HG02588 (cell line): Measurements from ENCODE around the gene LAMB4.

ENCODE experiments used
- ATAC-seq: cut with Tn5 transposase; IDR thresholded peaks from one replicate; pipeline ENCODE4 v1.9.1; 2021; ENCODE audit warnings: mild to moderate bottlenecking, moderate library complexity; ENCODE audit not compliant: unreplicated experiment

Gene LAMB4

DNA sequence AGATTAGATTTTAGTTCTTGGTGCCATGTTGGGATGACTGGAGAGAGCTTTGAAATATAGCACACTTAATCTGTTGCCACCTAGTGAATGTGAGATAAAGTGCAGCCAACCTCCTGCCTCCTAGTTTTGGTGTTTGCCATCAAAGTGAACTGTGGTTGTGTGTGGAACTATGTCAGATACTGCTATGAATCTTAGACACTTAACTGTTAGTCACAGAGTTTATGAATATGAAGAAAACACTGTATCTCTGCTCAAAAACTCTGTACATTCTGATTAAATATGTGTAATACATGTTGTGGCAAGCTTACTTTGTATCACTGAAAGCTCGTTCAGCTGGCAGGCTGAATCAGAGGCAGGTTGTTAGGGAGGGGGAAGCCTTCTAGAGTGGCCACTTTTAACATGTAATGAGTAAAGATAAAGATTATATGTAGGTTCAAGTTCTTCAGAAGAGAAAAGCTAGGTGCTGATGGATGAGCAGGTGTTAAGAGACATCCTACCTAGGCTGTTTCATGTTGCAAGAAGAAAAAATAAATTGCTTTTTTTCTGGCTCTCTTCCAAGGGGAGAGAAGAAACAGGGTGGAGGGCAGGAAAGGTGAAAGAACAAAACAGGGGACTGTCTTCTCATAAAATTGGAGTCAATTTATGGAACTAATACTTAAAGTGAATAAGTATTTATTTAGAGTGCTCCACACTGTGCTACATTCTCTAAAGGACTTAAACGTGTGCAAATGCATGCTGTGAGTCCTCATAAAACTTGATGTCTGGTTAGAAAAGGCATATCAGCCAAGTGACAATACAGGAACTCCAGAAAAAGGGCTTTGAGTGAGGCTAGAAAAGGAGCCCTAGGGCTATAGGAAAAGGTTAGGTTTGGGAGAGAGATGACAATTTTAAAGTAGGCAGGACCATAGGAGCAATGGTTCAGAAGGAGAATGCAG is 113.1 kb downstream of the LAMB4 start:
- ATAC-seq = no peak

DNA sequence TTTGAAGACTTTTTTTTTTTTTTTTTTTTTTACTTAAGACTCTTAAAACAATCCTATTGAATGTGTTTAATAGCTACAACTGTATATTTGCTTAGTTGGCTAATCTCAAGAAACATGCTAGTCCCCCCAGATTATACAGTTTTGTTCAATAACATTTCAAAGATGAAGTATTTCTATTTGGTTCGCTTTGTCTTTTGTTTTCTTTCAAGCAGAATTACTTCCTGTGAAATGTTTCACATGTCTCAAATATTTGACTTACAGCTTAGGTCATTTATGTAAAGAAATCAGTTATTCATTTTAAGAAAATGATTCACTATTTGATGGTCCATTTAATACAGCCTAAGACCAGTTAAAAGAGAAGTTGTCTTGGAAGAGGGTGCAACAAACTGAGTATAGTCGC is 114.4 kb downstream of the LAMB4 start:
- ATAC-seq = no peak

DNA sequence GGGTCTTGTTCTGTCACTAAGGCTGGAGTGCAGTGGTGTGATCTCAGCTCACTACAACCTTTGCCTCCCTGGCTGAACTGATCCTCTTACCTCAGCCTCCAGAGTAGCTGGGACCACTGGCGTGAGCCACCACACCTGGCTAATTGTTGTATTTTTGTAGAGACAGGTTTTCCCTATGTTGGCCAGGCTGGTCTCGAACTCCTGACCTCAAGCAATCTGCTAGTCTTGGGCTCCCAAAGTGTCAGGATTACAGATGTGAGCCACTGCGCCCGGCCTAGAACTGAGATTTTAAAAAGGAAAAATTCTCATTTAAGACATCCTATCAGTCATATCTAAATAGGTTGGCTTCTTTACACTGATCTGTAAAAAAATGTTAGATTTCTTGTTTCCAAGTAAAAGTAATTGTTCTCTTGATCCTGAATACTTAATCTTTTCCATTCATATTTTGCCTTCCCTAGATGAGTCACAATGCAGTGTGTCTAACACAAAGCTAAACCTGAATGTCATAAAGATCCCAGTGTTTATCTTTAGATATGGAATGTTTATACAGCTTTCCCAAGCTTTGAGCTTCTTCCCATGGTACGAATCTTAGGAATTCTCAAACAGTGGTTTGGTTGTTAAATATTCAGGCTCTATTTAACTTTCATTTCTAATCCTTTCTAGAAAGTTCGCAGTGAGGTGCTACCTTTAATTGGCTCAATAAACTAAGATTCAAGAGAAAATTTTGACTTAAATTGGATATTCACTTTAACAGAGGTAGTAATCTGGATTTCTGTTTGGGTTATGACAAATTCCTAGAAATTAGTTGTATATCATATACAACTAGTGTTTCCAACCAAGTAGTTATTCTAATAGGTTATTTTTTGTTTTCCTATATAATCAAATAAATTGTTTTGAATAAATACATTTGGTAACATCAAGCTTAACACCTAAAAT is 115.1 kb downstream of the LAMB4 start:
- no peak for ATAC-seq

DNA sequence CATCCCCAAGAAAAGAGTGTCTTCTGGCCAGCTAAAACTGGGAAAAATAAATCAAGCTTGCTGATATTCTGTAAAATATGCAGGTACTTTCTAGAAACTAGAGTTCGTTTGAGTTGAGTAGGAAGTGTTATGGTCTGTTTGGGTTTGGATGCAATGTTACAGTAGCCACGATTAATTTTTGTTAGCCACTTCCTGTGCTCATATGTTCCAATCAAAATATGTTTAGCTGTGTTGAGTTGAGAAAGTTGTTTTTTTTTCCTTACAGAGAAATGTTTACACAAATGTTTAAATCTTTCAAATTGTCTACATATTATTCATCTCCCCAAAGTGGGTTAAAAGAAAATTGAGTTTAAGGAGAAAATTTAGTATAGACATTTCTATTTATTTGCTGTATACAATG is 115.9 kb downstream of the LAMB4 start:
- ATAC-seq = no peak

DNA sequence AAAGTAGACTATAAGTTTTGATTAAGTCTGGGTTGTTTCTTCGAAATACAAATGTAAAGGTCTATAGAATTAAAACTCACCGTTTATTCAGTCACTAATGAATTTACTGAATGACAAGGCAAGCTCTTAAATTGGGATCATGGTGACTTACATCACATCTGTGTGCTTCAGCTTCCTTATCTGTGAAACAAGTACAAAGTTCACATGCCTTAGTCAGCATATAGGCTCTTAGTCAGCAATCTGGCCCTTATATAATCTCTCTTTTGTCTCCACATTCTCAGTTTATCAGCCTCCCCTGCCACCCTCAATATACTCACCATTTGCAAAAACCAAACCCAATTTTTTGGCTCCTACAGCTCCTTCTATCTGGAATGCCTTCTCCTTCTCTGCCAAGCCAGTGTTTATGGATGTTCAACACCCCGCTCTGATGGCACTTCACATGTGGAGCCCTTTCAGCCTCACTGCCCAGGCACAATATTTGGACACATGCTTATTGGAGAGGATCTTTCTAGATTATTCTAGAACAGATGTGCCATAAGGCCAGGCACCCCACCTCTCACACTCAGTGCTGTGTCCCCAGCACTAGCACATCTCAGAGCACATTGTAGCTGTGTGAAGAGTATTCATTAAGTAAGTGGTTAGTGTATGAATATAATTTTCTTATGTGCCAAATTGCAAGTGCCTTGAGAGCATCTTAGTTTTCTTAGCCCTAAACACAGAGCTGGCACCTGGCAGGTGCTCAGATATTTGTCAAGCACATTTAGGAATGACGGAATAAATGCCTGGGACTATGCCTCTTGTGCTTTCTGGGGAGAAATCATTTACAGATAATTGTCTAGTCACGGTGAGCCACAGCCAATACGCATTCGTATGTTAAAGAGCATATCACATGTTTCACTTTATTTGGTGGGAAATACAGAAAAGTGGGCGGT is 117.4 kb downstream of the LAMB4 start:
- no peak for ATAC-seq

DNA sequence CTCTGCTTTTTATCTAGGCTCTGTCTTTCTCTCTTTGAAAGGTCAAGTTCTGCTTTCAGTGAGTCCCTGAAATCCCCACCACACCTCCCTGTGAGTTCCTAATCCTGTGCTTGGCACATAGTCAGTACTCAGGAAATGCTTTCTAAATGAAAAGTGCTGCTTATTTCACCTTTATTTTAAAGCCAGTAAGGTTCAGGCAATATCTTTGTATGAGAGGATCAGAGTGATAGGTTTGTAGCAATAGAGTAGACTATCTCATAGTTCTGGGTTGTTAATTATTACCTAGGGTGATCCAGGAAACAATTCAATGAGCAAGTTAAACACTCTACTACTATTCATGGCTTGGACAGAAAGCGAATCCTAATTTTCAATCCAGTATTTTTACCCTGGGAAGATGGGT is 119.8 kb downstream of the LAMB4 start:
- ATAC-seq = no peak

DNA sequence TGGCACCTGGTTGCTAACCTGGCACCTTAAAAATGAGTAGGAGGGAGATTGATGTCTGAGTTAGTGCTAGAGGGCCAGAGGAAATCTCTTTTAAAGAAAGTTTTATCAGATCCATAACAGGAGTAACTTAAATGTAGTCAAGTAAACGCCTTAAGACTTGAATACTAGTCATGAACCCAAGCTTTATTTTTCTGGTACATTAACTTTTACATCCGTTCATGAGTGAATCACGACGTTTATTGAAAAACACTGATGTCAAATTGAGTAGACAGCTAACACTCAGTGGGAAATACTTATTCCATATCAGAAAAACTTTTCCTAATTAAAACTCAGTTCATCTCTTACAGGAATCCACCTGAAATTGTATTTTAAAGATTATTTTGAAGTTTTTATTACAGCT is 120.3 kb downstream of the LAMB4 start:
- no peak for ATAC-seq

DNA sequence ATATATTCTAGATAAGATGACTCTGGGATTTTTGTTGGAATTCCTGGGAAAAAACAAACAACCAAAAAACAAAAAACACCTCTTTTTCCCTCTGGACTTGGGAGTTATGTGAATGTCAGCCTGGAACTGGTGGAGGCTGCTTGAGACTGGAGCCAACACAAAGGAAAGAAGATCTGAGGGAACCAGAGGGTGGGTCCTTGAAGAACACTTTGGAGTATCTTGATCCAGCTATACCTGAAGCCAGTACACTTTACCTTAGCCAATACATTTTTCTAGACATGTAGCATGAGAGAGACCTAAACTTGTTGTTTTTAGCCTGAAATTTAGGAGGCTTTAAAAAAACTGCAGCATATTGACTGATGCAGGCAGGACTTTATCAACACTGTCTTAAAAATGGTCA is 121.3 kb downstream of the LAMB4 start:
- no peak for ATAC-seq

DNA sequence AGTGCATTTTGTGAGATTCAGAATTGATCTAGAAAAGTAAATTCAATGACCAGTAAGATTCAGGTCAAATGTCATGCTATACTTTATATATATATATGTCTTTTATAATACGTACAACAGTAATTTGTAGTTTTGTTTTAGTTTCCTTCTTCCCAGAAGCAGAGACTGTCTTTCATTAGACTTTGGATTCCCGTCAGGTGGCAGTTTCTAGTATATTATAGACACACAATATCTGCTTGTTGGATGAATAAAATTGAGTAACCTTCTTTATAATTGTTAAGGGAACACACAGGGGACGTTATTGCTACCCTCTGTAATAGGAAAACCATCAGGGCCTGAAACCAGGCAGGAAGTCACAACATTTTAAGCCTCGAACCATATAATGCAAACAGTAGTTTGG is 121.9 kb downstream of the LAMB4 start:
- no peak for ATAC-seq

DNA sequence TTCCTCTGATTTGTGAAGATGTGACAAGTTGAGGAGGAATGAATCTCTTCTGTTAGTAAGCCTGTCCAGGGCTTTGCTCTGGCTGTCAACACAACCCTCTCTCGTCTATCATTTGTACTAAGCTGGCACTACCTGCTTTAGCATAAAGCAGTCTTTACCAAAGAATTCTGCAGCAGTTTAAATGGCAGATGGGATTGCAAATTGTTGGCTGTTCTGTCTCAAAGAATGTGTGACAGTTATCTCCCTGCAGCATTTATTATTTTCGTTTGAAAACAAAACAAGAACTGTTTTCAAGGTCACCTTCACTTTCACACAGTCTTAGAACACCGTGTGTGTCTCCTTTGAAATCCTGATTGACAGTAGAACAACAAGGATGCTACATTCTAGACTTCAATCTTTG is 122.4 kb downstream of the LAMB4 start:
- ATAC-seq = no peak

DNA sequence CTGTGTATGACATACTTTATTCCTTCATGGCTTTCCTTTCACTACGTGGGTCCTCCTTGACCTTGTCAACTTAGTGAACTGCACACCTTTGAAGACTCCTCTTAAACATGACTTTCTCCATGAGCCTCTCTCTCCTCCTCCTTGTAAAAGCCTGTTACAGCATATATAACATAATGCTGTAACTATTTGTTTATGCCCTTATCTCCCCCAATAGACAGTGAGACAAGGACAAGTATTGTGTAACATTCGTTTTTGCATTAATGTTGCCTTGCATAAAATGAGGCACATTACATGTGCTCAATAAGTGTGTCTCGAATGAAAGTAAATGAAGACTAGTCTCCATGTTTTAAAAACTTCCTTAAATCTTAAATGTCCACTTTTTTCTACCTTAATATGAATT is 122.9 kb downstream of the LAMB4 start:
- no peak for ATAC-seq

DNA sequence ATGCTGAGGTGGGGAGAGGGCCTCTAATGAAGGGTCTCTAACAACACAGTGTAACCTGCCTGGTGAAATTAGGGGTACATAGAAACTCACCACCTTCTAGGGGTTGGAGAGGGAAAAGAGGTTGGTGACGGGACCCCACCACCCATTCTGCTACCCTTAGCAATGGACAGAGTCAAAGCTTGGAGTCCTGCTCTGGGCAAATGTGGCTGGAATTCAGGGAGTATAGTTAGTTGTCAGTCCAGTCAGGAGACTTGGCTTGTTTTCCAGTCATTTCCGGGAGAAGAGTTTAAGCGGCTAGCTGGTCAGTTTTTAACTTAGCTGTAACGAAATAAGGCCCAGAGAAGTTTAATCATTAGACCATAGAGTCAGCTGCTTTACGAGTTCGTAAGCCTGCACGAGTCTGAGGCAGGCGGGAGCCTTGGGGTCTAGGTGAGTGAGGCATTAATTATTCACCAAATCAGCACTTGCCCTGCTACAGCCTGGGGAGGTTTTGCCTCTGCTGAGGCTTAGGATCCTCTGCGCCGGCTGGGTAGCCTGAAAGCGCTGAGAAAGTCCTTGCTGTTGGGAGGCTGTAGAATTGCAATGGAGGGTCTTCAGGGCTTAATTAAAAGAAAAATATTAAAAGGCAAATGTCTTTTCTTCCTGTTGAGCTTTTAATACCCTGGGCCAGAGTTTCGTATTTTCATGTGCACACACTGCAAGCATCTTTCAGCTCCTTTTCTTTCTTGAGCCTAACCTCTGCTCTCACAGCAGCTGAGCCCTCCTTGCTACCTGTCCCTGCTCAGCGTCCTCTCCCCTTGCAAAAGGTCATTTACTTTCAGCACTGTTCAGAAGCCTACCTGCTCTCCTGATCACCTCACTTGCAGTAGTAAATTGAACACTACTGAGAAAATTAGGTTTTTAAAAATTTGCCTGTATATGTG is 125.7 kb downstream of the LAMB4 start:
- no peak for ATAC-seq

DNA sequence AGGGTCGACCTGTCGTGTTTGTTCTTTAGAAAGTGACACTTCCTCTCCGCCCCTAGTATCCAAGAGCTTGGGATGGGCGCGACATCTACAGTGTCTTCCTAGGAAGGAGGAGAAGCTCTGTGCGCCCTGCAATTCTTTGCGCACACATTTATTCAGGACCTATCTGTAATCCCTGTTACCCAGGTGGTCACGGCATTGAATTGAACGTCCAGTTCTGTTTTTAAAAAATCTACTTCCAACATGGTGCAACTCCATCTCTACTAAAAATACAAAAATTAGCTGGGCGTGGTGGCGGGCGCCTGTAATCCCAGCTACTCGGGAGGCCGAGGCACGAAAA is 126.6 kb downstream of the LAMB4 start:
- ATAC-seq = no peak

DNA sequence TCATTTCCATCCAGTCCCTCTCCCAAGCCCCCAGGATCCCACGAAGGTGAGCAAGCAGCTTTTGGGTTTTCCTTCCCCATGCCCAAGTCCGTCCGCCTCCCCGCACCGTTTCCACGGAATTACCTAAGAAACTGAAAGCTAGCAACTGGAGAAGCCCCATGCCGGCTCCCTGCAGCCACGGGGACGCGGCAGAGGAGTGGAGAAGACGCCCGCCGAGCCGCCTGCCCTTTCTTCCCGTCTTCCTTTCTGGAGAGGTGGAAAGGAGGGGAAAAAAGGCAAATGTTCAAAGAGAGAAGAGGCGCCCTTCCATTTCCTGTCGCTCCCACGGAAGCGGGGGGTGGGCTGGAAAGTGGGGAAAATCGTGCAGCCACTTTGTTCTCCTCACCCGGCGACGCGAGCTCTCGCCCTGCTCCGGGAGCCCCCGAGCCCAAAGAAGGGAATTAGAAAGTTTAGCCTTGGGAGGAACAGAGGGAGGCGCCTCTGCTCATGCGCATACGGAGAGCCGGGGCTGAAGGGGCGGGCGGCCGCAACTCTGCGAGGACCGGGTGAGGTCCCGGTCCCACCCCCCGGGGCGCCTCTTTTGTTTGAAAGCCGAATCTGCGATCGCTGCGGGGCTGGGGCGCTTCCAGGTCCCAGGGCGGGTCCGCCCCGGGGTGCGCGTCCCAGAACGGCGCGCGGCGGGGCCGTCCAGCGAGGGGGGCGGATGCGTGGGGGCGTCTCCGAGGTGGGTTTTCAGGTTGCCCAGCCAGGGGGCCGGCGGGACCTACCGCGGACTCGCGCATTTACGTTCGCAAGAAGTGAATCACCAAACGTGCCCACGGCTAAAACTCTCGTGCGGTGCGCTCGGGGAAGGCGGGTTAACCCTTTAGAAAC is 127.2 kb downstream of the LAMB4 start, which contains the start of gene LAMB1:
Gene LAMB1 (minus strand): TSS at position 436 of the 873 bp plus-strand sequence. CDS start 276 bp downstream, at position 160.
- ATAC-seq = no peak

DNA sequence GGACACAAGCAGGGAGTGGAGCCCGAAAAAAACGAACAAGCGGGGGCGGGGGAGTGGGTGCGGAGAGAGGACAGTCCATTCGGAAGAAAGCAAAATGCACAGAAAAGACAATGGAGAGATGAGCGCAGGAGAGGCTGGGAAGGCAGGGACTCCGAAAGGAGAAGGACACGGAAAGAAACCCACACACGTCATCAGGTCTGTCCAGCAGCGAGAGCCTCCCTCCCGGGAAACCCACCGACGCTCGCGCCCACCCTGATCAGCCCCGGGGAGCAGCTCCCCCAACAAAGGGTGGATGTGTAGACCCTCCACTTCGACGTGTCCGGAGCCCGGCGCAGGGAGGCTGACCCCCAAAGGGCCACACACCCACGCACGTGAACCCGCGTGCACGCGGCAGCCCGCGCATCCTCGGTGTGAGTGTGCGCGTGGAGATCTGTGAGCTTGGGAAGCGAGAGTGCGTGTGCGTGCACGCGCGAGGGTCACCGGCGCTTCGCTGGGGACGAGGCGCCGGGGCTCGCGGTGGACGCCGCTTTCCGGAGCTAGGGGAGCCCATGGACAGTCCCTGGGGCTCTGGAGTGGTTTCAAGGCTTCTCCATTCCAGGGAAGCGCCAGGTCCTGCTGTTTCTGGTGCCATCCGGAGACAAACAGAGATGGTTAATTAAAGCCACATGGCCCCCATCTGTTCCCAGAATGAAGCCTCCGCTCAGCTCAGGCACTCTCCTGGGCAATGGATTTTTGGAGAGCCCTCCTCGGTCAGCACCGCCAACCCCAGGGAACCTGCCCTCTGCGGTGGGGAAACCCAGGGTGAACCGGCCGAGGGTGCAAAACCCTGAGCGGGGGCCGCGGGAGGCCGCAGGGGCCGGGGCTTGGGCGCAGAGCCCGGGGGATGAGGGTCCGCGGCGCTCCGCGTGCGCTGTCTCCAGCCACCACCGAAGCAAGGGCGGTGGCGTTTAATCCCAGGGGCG is 128.1 kb downstream of the LAMB4 start:
- no peak for ATAC-seq

DNA sequence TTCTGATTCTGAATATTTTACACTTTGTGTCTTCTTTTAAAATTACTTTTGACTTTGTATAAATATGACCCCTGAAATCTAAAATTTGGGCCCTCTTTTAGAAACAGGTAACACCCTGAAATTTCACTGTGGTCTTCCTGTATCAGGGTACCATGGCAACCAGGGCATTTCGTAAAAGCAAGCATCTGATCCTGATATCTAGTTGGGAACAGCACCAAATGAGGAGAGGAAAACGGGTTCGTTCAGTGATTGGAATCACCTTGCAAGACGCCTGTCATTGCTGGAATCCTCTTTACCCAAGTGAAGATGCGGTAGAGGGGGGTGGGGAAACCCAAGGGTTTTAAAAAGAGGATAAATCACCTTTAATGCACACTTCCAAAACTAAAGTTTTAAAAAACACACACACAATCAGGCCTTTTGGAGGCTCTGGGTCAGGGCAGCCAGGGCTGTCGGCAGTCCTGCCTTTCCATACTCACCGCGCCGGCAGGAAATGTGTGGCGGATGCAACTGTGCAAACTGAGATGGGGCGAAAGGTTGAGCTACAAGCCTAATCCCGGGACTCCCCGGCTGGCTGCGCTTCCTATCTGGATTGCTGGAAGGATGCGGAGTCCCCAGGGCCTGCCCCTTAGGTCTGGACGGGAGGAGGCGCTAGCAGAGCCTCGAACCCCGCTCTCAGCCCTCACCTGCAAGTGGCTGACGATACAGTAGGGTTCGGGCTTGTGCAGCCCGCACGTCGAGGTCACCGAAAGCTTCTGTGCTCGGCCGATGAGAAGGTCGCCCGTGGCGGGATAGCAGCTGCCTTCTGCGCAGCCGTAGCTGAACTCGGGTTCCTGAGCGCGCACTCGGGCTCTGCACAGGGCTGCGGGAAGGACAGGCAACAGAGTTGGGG is 129.0 kb downstream of the LAMB4 start:
- ATAC-seq = no peak
